Right lobe of liver (tissue), 6 donors: ENCODE data around the gene ADARB2. TPM values are rescaled to one million over a fixed set of nuclear protein-coding genes. Genes with fewer than 3 reads are reported as not detected.

ENCODE experiments used
- ATAC-seq, 4 donors: fragments of 200-7000 bp; cut with Tn5 transposase; one replicate each; pipeline ENCODE4 v1.9.1; 2020; ENCODE audit warnings: mild to moderate bottlenecking in 4 of 4, moderate library complexity in 4 of 4
- DNase-seq, 3 donors: peaks; one replicate each; pipeline ENCODE4 v3.0.0-alpha.2; 2020
- H3K27ac ChIP-seq, 3 donors: fragments of 200-600 bp; one replicate each; pipeline ENCODE4 v1.8.0; 2022
- H3K27me3 ChIP-seq, 2 donors: fragments of 200-600 bp; one replicate each; pipeline ENCODE4 v1.8.0; 2022
- H3K36me3 ChIP-seq, 4 donors: fragments of 200-600 bp; sonication (generic) in 1 of 4; one replicate each; pipeline versions ENCODE4 v1.5.1 to v1.8.0; 2017 to 2022; ENCODE audit warnings: control low read depth in 1 of 4
- H3K4me1 ChIP-seq, 4 donors: fragments of 200-600 bp; sonication (generic) in 1 of 4; one replicate each; pipeline versions ENCODE4 v1.5.1 to v1.8.0; 2017 to 2022; ENCODE audit warnings: control low read depth in 1 of 4
- H3K4me3 ChIP-seq, 3 donors: fragments of 200-600 bp; one replicate each; pipeline ENCODE4 v1.8.0; 2022
- H3K9me3 ChIP-seq, 4 donors: fragments of 200-600 bp; sonication (generic) in 1 of 4; one replicate each; pipeline versions ENCODE4 v1.5.1 to v1.8.0; 2017 to 2022; ENCODE audit warnings: control low read depth in 1 of 4
- CTCF ChIP-seq, 4 donors: fragments of 200-600 bp in 3 of 4; fragments of 450-650 bp in 1 of 4; IDR thresholded peaks; one replicate each; pipeline versions ENCODE4 v1.5.1 to v1.8.0; 2016 to 2022; ENCODE audit warnings: antibody characterized with exemption in 4 of 4, mild to moderate bottlenecking in 2 of 4
- POLR2A ChIP-seq: fragments of 450-650 bp; IDR thresholded peaks from one replicate; pipeline ENCODE4 v1.6.1; 2017; ENCODE audit warnings: antibody characterized with exemption, mild to moderate bottlenecking
- WGBS: methylation state at CpG from one replicate; pipeline ENCODE4 v1.1.6; 2018; ENCODE audit warnings: low coverage, low lambda C conversion rate; ENCODE audit not compliant: insufficient coverage; ENCODE audit errors: missing lambda C conversion rate; 5-methylcytosine and 5-hydroxymethylcytosine counted together
- intact Hi-C, 2 donors: fragments of 100-400 bp; cut with DNase I; formaldehyde crosslinking; loops; one replicate each; pipeline versions ENCODE4 v1.11.2 to v1.14.1; 2022
- total RNA-seq, 6 experiments: library from RNA; depleted of rRNA in 2 of 6; stranded (reverse); fragments of >200 nt in 2 of 6; fragmentation: NEBNext Ultra II Directional in 3 of 6; extraction: Animal tissue kit (Norgen Biotek cat#: 25700) in 3 of 6; gene quantifications; one replicate each; pipeline versions ENCODE4 v1.1.0 to v1.2.4, GENCODE V29; 2016 to 2023
- donor health status: DM: no; HTN: yes; CAD: no.
- donor health status: DM: no; HTN: no; CAD: no.
- donor health status: DM: no; HTN: no; CAD: no.
- donor health status: DM: no; HTN: yes; CAD: no.
- donor health status: DM: no; HTN: yes; CAD: no.

The ADARB2 gene
- total RNA-seq, 6 experiments from 2014 or later: 0.07 to 0.68 (median 0.42) TPM

- no peaks in the 10 kb centered on the region for H3K27me3 ChIP-seq
- H3K4me3 ChIP-seq: no peak overlapping the region
- no peaks in the 10 kb centered on the region for H3K36me3 ChIP-seq
- no peaks in the 10 kb centered on the region for H3K9me3 ChIP-seq
- 20% methylated on average over 1 of the region's 11 CpGs for WGBS
- TF ChIP-seq CTCF (IDR thresholded peaks at IDR 0.05): no peak
- TF ChIP-seq POLR2A: no peak
- ATAC-seq (no peak), DNase-seq (peak in 1 of 3 donors; percentile 3)
- no peaks in the 10 kb centered on the region for H3K4me1 ChIP-seq
- intact Hi-C loops: no loop called here
- no peak overlapping the region for H3K27ac ChIP-seq
Observed at GRCh38 chr10:1180836-1181235, 556.5 kb downstream of the ADARB2 start.

DNA sequence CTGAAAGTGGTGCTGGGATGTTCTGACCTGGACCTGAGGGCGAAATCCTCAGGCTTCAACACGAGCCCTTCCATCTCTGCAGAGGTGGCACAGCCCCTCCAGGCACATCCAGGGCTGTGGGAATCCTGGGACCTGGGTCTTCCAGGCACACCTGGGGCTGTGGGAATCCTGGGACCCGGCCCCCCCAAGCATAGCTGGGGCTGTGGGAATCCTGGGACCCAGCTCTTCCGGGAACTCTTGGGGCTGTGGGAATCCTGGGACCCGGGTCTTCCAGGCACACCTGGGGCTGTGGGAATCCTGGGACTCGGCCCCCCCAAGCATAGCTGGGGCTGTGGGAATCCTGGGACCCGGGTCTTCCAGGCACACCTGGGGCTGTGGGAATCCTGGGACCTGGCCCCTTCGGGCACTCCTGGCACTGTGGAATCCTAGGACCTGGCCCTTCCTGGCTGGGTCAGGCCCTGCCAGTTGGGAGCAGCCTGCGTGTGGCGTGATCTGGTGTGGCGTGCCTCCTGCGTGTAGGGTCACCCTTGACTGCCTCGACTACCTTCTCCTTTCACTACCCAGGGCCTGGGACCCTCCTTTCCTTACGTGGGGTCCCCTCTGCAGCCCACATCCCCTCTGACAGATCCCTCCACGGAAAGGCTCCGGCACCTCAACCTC, 557.1 kb downstream of the ADARB2 start:
- Histone ChIP-seq H3K4me3 (no peak overlapping the region), H3K4me1 (no peaks in the 10 kb centered on the region), H3K27me3 (no peaks in the 10 kb centered on the region), H3K27ac (no peak overlapping the region), H3K36me3 (no peaks in the 10 kb centered on the region), H3K9me3 (no peaks in the 10 kb centered on the region)
- intact Hi-C loops: no loop called here
- peak in 1 of 3 donors; percentile 31 for DNase-seq
- WGBS: 33% methylated on average over 2 of the region's 16 CpGs
- ATAC-seq: no peak
- TF ChIP-seq CTCF (IDR thresholded peaks at IDR 0.05) (no peak), POLR2A (no peak)

GRCh38 chr10:1179346-1180070, 557.8 kb downstream of the ADARB2 start:
- no peaks in the 10 kb centered on the region for H3K9me3 ChIP-seq
- no peak overlapping the region for H3K27ac ChIP-seq
- TF ChIP-seq POLR2A (no peak), CTCF (IDR thresholded peaks at IDR 0.05) (no peak)
- H3K4me1 ChIP-seq: no peaks in the 10 kb centered on the region
- DNase-seq (peak in 1 of 3 donors; percentile 24), ATAC-seq (no peak)
- H3K4me3 ChIP-seq: no peak overlapping the region
- no peaks in the 10 kb centered on the region for H3K36me3 ChIP-seq
- intact Hi-C loops: no loop called here
- no peaks in the 10 kb centered on the region for H3K27me3 ChIP-seq
- 61% methylated on average over 11 of the region's 20 CpGs for WGBS

DNA sequence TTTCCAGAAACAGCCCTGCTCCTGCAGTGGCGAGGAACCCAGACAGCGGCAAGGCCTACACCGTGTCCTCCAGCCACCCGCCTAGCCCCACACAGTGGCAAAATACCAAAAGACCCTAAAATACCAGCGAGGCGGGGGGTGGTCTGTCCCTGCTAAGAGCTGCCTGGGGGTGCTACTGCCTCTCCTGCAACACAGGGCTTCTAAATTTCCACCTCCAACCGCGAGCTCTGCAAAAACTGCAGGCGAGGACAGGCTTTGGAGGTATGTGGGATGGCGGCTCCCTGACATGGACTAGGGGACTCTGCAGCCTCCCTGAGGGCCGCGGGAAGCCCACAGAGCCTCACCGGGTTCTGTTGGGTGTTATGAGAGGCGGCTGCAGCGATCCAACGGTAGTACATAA, 558.8 kb downstream of the ADARB2 start:
- Histone ChIP-seq H3K4me1 (no peaks in the 10 kb centered on the region), H3K4me3 (no peak overlapping the region), H3K36me3 (no peaks in the 10 kb centered on the region), H3K27me3 (no peaks in the 10 kb centered on the region), H3K27ac (no peak overlapping the region), H3K9me3 (no peaks in the 10 kb centered on the region)
- DNase-seq: peak in 1 of 3 donors; percentile 31
- WGBS: 20% methylated on average over 1 of the region's 16 CpGs
- intact Hi-C loops: no loop called here
- no peak for ATAC-seq
- TF ChIP-seq POLR2A (no peak), CTCF (IDR thresholded peaks at IDR 0.05) (no peak)
